ENCODE results near the gene ARSJ. TPM values are rescaled to one million over a fixed set of nuclear protein-coding genes. Genes with fewer than 3 reads are reported as not detected.

Gene ARSJ
- total RNA-seq, 4 donors from 2014 or later: 1.8 to 5.2 (median 2.8) TPM

DNA sequence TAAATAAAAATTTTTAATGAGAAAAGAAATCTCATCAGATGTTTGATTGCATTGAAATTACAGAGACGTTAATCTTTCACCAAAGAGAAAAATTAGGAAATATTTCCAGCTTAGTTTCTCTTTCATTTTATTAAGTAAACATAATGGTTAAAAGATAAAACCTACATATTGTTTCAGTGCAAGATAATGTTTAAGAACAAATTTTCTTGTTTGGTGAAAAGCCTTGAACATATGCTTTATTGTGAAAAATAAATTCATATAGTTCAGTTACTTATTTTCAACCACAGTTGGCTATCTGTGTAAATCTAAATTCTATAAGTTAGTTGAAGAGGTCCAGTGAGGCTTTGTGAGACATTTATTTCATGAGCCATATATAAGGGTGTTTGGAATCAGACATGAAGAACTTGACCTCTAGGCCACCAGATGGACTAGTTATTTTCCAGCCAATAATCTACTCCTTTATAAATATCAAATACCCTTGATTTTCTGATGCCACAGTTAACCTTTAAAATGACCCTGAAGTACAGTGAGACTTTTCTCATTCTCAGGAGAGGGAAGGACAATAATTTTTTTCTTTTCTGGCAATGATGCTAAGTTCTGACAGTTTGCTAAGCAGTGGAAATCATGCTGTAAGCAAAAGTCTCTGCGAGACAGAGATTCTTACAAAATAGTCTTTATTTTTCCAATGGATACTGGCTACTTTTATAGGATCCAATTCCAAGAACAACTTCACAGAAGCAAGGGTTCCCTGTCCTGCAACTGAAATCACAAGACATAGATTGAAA, 2.5 kb downstream of the ARSJ start:
- DNase-seq: no peak
- Histone ChIP-seq H3K9me3 (no peaks in the 10 kb centered on the region), H3K4me3 (peak overlapping the region in 3 of 4 donors; percentile 5 to 29 (median 6)), H3K36me3 (no peaks in the 10 kb centered on the region), H3K27me3 (no peaks in the 10 kb centered on the region), H3K27ac (peak overlapping the region; percentile 10 to 86 (median 82)), H3K4me1 (peaks cover 0 to 20% (median 0%) of the 10 kb centered on the region in 4 donors)
- in situ Hi-C loops (cut with MboI; ENCODE audit: low pct_ligation_motif_present in 1 of 4, low pct_unique_long_range_greater_than_20kb in 1 of 4, low sequenced_read_pairs in 3 of 4) (no loop called here), intact Hi-C loops (cut with DNase I; ENCODE audit: low total_unique reads) (loop anchor here (10.0 kb wide), 1 partner anchor 582 kb away; no protein-coding TSS in a partner anchor)
- TF ChIP-seq EP300 (IDR thresholded peaks at IDR 0.05; ENCODE audit: low read depth) (no peak), POLR2AphosphoS5 (IDR thresholded peaks at IDR 0.05) (no peak), POLR2A (IDR thresholded peaks at IDR 0.05) (no peak)
- TF ChIP-seq, protein P1, sequence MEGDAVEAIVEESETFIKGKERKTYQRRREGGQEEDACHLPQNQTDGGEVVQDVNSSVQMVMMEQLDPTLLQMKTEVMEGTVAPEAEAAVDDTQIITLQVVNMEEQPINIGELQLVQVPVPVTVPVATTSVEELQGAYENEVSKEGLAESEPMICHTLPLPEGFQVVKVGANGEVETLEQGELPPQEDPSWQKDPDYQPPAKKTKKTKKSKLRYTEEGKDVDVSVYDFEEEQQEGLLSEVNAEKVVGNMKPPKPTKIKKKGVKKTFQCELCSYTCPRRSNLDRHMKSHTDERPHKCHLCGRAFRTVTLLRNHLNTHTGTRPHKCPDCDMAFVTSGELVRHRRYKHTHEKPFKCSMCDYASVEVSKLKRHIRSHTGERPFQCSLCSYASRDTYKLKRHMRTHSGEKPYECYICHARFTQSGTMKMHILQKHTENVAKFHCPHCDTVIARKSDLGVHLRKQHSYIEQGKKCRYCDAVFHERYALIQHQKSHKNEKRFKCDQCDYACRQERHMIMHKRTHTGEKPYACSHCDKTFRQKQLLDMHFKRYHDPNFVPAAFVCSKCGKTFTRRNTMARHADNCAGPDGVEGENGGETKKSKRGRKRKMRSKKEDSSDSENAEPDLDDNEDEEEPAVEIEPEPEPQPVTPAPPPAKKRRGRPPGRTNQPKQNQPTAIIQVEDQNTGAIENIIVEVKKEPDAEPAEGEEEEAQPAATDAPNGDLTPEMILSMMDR (IDR thresholded peaks at IDR 0.05): no peak
- 46 to 50% methylated on average over 2 of the region's 2 CpGs for WGBS, 2 donors (ENCODE audit: low coverage in 1 of 2)

DNA sequence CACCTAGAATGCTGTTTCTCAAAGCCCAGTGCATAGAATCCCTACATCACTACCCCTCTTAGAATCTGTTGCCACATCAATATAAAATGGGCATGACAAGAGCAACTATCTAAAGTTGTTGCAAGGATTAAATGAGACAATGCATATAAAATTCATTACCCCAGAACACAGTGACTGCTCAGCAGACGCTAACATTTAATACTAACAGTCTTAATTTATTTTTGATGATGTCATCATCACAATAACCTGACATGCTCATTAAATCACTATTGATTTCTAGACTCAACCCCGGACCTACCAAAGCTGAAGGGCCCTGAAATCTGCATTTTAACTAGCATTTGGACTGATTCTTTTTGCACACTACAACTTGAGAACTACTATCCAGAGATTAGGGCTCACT, 3.9 kb downstream of the ARSJ start:
- no peak for DNase-seq
- Histone ChIP-seq H3K4me3 (no peak overlapping the region), H3K4me1 (peaks cover 0 to 24% (median 0%) of the 10 kb centered on the region in 4 donors), H3K27ac (no peak overlapping the region), H3K27me3 (no peaks in the 10 kb centered on the region), H3K36me3 (no peaks in the 10 kb centered on the region), H3K9me3 (no peaks in the 10 kb centered on the region)
- in situ Hi-C loops (cut with MboI; ENCODE audit: low pct_ligation_motif_present in 1 of 4, low pct_unique_long_range_greater_than_20kb in 1 of 4, low sequenced_read_pairs in 3 of 4) (no loop called here), intact Hi-C loops (cut with DNase I; ENCODE audit: low total_unique reads) (loop anchor here (10.0 kb wide), 1 partner anchor 581 kb away; no protein-coding TSS in a partner anchor)
- TF ChIP-seq POLR2A (IDR thresholded peaks at IDR 0.05) (no peak), POLR2AphosphoS5 (IDR thresholded peaks at IDR 0.05) (no peak)
- 70 to 83% methylated on average over 2 of the region's 2 CpGs for WGBS, 2 donors (ENCODE audit: low coverage in 1 of 2)

DNA sequence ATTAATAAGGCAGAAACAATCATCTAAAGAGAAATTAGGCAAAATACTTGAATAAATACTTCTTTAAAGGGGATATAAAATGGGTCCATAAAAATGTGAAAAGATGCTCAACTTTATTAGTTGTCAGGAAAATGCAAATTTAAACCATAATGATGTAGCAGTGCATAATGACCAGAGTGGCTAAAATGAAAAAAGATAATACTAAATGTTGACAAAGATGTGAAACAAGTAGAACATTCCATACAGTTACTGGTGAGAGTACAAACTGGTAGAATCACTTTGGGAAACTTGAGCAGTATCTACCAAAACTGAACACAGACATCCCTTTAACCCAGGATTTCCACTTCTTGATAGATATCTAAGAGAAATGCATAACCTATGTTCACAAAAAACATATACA, 5.0 kb downstream of the ARSJ start:
- Histone ChIP-seq H3K27me3 (no peaks in the 10 kb centered on the region), H3K9me3 (no peaks in the 10 kb centered on the region), H3K4me1 (peaks cover 0 to 18% (median 0%) of the 10 kb centered on the region in 4 donors), H3K36me3 (no peaks in the 10 kb centered on the region), H3K4me3 (no peak overlapping the region), H3K27ac (no peak overlapping the region)
- TF ChIP-seq, protein P1 (IDR thresholded peaks at IDR 0.05): no peak
- no peak for TF ChIP-seq POLR2AphosphoS5 (IDR thresholded peaks at IDR 0.05)
- TF ChIP-seq EP300 (IDR thresholded peaks at IDR 0.05; ENCODE audit: low read depth): no peak
- TF ChIP-seq POLR2A (IDR thresholded peaks at IDR 0.05): no peak
- intact Hi-C loops (cut with DNase I; ENCODE audit: low total_unique reads) (loop anchor here (10.0 kb wide), 1 partner anchor 580 kb away; no protein-coding TSS in a partner anchor), in situ Hi-C loops (cut with MboI; ENCODE audit: low pct_ligation_motif_present in 1 of 4, low pct_unique_long_range_greater_than_20kb in 1 of 4, low sequenced_read_pairs in 3 of 4) (loop anchor here in 1 of 4 donors (25.0 kb wide), 1 partner anchor 88 kb away; no protein-coding TSS in a partner anchor)
- DNase-seq: no peak

DNA sequence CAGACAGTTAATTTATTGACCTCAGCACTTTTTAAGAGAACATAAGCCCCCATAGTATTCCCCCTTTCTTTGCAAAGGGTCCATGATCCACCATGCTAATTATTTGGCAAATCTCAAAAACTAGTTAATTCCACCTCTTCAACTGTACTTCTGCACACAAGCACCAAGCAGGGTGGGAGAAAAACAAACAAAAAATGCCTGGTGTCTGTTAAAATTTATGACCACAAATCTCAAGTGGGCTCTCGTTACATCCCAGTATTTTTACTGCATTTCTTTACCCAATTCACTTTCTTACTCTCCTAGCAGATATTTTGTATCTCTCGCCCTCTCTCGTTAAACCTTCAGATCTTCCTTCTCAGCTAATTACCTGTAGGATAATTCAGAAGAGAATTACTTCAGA, 6.1 kb downstream of the ARSJ start:
- H3K4me1 ChIP-seq: peaks cover 0 to 18% (median 0%) of the 10 kb centered on the region in 4 donors
- intact Hi-C loops (cut with DNase I; ENCODE audit: low total_unique reads): loop anchor here (10.0 kb wide), 1 partner anchor 579 kb away; no protein-coding TSS in a partner anchor
- WGBS, 2 donors (ENCODE audit: low coverage in 1 of 2): 57 to 88% methylated on average over 3 of the region's 3 CpGs
- DNase-seq: no peak
- in situ Hi-C loops (cut with MboI; ENCODE audit: low pct_ligation_motif_present in 1 of 4, low pct_unique_long_range_greater_than_20kb in 1 of 4, low sequenced_read_pairs in 3 of 4): loop anchor here in 1 of 4 donors (25.0 kb wide), 1 partner anchor 89 kb away; no protein-coding TSS in a partner anchor
- H3K36me3 ChIP-seq: no peaks in the 10 kb centered on the region
- no peaks in the 10 kb centered on the region for H3K27me3 ChIP-seq
- TF ChIP-seq EP300 (IDR thresholded peaks at IDR 0.05; ENCODE audit: low read depth): no peak
- TF ChIP-seq, protein P1 (IDR thresholded peaks at IDR 0.05): no peak
- TF ChIP-seq POLR2AphosphoS5 (IDR thresholded peaks at IDR 0.05): no peak
- TF ChIP-seq POLR2A (IDR thresholded peaks at IDR 0.05): no peak
- H3K4me3 ChIP-seq: no peak overlapping the region
- H3K9me3 ChIP-seq: no peaks in the 10 kb centered on the region
- H3K27ac ChIP-seq: no peak overlapping the region
